D721Med (cell line): ENCODE results near the gene MVB12B.

Experiments
- DNase-seq: peaks from one replicate; pipeline ENCODE4 v3.0.0; 2011; ENCODE audit warnings: low spot score; ENCODE audit not compliant: insufficient read length
- FAIRE-seq: peaks from 2 replicates; lab custom pipeline; 2011; peaks lifted over from hg19 to GRCh38; lab: Jason Lieb, UNC
- TF ChIP-seq, protein P1 (sequence below): IDR thresholded peaks from 2 replicates; pipeline ENCODE4 v1.5.1; 2012; ENCODE audit warnings: mild to moderate bottlenecking, control low read depth; ENCODE audit not compliant: insufficient read depth; ENCODE audit errors: missing control alignments

The MVB12B gene

DNA sequence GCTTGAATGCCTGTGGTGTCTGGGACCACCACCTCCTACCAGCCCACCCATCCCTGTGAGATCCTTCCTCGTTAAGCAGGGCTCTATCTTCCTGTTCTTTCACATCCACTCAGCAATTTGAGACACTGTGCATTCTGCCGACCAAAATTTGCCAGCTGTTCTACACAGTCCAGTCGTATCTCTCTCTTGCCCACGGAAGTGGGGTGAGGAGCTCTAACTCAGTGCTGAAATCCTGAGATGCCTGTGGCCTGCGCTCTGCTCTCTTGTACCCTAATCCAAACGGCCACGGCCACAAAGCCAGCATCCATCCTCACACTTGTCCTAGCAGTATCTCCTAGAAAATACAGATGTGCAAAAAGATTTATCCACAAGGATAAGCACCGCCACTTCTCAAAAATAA is 97.9 kb downstream of the MVB12B start:
- DNase-seq: no peak
- TF ChIP-seq, protein P1, sequence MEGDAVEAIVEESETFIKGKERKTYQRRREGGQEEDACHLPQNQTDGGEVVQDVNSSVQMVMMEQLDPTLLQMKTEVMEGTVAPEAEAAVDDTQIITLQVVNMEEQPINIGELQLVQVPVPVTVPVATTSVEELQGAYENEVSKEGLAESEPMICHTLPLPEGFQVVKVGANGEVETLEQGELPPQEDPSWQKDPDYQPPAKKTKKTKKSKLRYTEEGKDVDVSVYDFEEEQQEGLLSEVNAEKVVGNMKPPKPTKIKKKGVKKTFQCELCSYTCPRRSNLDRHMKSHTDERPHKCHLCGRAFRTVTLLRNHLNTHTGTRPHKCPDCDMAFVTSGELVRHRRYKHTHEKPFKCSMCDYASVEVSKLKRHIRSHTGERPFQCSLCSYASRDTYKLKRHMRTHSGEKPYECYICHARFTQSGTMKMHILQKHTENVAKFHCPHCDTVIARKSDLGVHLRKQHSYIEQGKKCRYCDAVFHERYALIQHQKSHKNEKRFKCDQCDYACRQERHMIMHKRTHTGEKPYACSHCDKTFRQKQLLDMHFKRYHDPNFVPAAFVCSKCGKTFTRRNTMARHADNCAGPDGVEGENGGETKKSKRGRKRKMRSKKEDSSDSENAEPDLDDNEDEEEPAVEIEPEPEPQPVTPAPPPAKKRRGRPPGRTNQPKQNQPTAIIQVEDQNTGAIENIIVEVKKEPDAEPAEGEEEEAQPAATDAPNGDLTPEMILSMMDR: no peak
- no peak for FAIRE-seq

DNA sequence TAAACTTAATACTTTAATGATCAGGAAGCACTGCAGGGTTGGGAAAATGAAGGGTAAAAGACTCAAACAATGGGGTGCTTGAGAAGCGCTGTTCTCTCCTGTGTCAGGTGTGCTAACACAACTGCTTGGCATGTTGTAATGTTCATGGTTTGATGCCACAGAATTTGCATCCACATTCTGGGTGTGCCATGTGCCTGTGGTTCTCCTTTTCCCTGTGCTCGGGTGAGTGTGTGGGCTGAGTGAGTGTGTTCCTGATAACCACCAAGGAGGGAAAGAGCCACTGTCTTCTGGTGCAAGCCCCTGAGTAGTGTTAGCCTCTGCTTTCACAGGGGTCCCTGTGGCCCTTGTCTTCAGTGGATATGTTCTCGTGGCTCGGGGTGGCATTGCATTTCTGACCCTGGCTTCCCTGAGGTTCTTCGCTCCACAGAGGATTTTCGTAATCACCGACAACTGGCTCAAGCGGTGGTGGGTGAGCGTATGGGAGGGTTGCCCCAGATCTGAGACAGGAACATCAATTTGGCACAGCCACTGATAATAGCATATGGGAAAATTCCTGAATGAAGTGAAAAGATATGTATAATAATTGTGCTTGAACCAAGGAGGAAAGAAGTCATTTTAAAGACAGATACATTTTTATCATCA is 102.0 kb downstream of the MVB12B start:
- TF ChIP-seq, protein P1: no peak
- DNase-seq: no peak
- FAIRE-seq: no peak

DNA sequence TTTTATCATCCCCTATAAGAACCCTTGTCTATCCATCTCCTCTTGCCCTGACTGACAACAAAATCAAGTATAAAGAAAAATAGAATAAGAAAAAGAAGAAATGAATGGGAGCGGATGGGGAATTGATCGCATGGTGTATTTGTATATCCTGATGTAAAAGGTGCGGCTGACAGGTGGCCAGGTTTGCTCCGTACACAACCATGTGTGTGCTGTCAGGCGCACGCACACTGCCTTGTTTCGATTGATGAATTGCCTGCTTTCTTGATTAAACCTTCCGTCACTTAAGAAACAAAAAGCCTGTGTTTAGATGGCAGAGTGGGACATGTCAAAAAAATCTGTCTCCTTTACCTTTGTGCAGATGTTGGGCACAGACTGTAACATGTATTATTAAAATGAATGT is 102.6 kb downstream of the MVB12B start:
- TF ChIP-seq, protein P1: no peak
- no peak for FAIRE-seq
- no peak for DNase-seq

DNA sequence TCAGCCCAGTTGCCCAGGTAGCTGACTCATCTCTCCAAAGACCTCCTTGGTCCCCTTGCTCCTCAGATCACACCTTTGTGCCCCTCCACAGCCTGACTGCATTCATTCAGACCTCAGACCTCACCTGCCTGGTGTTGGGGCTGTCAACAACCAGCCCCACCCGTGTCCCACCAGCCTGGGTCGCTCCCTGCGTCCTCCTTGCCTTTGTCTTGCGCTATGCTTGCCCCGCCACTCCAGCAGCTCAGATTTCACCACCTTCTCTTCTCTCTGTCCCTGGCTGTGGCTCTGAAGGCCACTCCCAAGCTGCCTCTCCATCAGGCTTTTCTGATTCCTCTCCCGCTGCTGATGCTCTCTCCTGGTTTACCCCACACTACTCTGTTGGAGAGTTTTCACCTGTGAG is 103.5 kb downstream of the MVB12B start:
- FAIRE-seq: no peak
- TF ChIP-seq, protein P1: no peak
- no peak for DNase-seq

DNA sequence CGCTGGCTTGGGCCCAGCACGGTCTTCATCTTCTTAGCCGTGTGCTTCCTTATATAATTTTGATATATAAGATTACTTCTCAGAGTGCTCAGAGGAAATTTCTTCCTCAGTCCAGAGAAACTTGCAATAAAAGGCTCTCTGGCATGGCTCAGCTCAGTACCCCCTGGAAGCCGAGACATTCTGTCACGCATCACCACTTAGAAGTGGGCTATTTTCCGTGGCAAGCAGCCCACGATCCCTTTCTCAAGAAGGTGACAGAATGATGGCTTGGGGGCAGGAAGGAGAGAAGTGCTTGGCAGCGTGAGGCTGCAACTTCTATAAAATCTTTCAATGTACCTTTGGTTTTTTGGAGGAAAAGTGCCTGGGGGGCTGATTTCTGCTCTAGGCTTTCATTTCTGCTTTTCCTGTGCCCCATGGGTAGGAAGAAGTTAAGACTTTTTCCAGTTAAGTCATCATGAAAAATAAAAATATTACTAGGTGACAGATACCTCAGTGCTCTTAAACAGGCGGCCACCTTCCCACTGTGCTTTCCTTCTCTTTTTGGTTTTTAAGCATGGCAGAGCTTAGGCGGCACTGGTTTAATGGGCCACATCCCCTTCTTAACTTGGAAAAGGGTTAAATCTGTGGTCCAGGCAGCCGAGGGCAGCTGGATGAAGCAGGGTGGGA is 104.6 kb downstream of the MVB12B start:
- TF ChIP-seq, protein P1: no peak
- FAIRE-seq: no peak
- no peak for DNase-seq

DNA sequence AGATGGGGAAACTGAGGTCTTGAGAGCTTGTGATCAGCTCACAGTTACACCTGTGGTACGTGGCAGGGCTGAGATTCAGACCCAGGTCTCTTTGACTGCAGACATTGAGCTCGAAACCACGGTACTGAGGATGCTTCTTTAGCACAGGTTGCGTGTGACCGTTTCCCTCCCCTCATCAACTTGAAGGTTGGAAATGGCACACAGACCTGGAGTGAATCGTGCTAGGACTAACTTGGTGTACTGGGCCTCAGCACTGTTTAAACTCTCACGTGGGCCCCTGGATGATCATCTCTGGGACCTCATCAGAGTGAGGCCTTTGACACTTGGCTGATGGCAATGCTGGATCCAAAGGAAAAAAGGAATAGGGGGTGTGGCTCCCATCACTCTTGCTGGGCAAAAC is 106.0 kb downstream of the MVB12B start:
- DNase-seq: no peak
- FAIRE-seq: no peak
- TF ChIP-seq, protein P1: no peak

DNA sequence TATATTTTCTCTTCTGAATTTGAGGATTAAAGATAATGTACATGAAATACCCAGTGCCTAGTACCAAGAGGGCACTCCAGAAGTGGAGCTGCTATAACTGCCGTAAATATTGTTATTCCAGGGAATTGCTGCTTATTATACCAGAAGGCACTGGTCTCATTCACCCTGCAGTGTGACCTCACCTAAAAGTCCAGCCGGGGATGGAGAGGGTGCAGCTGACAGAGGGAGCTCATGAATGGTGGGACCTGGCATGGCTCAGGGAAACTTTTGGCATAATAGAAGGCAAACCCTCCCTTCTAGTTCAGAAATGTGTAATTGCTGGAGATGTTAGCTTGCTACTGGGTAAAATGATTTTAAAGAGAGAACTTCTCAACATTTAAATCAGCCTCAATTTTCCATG is 108.5 kb downstream of the MVB12B start:
- DNase-seq: no peak
- no peak for FAIRE-seq
- TF ChIP-seq, protein P1: no peak
